GM10266 (cell line): ENCODE measurements around the gene EIF4G3.
"Not testable (repeated sequence)": the region's sequence is repeated elsewhere in the genome, so short reads cannot be mapped to it uniquely, and the experiment has no call there.

Source experiments
- DNase-seq: peaks from one replicate; pipeline ENCODE4 v3.0.0; 2012; ENCODE audit errors: extremely low spot score
- TF ChIP-seq, protein P1 (sequence below): IDR thresholded peaks from 2 replicates; pipeline ENCODE4 v1.5.1; 2012; ENCODE audit warnings: mild to moderate bottlenecking, low read depth; ENCODE audit not compliant: control insufficient read depth, insufficient read depth; ENCODE audit errors: missing control alignments

EIF4G3 gene

DNA sequence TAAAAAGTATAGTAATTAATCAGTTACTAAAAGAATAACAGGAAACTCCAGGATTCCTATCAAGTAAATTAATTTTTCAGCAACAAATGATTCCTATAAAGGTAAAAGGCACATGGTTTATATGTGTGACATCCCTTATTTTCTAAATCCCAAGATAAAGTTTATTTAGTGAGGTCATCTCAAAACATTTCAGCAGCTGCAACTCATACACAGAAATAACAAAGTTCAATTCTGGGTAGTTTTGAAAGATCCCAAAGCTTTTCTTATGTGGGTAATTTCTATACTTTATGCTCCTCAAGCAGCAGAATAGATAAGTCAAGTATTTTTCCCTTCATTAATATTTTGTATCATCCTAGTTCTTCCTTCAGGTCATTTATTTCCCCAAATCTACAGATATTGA lies 117.7 kb downstream of the EIF4G3 start:
- TF ChIP-seq, protein P1, sequence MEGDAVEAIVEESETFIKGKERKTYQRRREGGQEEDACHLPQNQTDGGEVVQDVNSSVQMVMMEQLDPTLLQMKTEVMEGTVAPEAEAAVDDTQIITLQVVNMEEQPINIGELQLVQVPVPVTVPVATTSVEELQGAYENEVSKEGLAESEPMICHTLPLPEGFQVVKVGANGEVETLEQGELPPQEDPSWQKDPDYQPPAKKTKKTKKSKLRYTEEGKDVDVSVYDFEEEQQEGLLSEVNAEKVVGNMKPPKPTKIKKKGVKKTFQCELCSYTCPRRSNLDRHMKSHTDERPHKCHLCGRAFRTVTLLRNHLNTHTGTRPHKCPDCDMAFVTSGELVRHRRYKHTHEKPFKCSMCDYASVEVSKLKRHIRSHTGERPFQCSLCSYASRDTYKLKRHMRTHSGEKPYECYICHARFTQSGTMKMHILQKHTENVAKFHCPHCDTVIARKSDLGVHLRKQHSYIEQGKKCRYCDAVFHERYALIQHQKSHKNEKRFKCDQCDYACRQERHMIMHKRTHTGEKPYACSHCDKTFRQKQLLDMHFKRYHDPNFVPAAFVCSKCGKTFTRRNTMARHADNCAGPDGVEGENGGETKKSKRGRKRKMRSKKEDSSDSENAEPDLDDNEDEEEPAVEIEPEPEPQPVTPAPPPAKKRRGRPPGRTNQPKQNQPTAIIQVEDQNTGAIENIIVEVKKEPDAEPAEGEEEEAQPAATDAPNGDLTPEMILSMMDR: no peak
- DNase-seq: no peak

DNA sequence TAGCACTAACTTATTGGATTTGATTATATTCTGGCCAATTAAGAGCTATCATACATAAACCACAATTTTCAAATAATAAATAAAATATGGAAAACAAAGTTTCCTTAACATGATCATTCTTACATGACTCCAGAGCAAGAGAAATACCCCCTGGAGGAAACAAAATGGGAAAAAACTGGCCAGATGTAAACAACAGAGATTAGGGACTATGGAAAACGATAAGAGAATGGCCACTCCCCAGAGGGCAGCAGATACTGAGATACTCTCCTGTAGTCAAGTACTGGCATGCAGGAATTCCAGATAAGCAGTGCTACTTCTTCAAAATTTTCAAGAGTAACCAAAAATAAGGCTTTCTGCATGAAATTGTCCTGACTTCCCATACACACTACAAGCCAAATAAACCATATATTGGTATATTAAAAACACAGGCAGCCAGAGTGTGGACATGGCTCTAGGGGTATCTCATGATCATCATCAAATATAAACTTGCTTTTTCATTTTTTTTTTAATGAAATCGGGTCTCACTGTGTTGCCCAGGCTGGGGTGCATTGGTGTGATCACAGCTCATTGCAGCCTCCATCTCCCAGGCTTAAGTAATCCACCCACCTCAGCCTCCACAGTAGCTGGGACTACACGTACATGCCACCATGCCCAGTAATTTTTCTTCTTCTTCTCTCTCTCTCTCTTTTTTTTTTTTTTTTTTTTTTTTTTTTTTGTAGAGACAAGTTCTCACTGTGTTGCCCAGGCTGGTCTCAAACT lies 118.5 kb downstream of the EIF4G3 start:
- no peak for DNase-seq
- TF ChIP-seq, protein P1: no peak

DNA sequence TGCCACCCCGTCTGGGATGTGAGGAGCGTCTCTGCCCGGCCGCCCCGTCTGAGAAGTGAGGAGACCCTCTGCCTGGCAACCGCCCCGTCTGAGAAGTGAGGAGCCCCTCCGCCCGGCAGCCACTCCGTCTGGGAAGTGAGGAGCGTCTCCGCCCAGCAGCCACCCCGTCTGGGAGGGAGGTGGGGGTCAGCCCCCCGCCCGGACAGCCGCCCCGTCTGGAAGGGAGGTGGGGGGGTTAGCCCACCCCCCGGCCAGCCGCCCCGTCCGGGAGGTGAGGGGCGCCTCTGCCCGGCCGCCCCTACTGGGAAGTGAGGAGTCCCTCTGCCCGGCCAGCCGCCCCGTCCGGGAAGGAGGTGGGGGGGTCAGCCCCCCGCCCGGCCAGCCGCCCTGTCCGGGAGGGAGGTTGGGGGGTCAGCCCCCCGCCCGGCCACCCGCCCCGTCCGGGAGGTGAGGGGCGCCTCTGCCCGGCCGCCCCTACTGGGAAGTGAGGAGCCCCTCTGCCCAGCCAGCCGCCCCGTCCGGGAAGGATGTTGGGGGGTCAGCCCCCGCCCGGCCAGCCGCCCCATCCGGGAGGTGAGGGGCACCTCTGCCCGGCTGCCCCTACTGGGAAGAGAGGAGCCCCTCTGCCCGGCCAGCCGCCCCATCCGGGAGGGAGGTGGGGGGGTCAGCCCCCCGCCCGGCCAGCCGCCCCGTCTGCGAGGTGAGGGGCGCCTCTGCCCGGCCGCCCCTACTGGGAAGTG lies 123.3 kb downstream of the EIF4G3 start:
- not testable (repeated sequence) for DNase-seq

DNA sequence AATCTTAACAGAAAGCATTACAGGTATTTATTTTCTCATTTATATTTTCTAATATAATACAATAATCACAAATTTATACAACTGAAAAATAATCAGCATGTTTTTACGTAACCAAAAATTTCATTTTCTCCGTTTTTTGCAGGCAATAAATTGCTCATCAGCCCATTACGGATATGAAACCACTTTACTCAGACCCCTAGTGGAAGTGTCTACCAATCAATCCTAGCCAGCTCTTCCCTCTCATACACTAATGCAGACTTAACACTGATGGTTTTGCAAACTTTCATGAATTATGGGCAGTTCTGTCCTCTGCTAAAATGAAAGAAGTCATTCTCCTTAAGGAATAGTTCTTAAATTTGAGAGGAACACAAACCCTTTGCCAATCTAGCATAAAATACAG lies 124.7 kb downstream of the EIF4G3 start:
- peak; percentile 30 for DNase-seq

DNA sequence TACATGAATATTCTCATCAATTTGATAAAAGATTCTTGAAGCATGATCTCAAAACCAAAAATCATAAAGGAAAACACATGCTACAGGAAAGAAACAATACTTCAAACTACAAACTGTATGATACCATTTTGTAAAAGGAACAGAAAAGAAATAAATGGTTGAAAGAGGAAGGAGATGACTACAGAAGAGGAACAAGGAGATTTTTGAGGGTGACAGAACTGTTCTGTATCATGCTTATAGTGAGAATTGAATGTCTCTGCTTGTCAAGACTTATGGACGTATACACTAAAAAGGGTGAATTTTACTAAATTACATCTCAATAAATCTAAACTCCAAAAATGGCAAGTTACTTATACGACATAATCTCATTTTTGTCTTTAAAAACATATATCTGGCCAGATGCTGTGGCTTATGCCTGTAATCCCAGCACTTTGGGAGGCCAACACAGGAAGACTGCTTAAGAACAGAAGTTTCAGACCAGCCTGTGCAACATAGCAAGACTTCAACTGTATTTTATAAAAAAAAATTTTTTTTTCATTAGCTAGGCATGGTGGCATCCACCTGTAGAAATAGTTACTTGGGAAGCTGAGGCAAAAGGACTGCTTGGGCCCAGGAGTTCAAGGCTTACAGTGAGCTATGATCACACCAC lies 125.4 kb downstream of the EIF4G3 start:
- no peak for DNase-seq
- TF ChIP-seq, protein P1: no peak

More for the DNA sequence above, 124.7 kb downstream of the EIF4G3 start:
- TF ChIP-seq, protein P1: no peak

DNA sequence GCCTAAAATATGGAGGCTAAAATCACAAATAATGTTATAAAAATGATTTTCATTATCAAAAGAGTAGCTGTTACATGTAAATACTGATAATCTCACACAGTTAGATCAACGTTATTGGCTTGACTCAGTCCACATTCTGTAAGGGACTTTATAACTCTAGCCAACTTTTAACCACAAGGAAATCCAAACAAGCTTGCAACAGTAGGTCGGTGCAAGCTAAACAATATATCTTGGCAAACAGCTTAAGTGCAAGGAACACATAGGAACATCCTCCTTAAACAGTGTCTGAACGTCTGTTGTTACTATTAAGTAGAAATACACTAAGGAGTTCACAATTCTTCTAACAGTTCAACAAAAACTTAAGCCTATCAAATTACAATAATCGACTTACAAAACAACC lies 126.7 kb downstream of the EIF4G3 start:
- TF ChIP-seq, protein P1: no peak
- DNase-seq: no peak

DNA sequence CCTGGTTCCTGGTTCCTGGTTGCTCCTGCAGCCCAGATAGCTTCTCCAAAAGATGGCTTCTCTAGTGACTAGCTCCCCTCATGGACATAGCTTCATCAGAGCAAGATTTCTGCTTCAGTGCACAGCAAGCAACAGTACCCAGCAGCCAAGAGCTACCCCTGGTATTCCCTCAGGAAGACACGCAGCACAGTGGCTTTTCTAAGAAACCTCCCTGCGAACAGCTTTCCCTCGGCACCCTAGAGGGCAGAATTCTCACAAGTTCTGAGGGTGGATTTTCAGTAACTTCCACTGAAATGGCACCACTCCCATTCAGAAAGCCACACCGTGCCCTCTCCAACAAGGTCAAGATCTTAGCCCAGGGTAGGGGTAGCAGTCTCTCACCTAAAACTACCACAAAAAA lies 128.2 kb downstream of the EIF4G3 start:
- TF ChIP-seq, protein P1: no peak
- DNase-seq: no peak
